Left colon (tissue), 2 donors: Measurements from ENCODE around the gene CTAGE6. TPM values are rescaled to one million over a fixed set of nuclear protein-coding genes. Genes with fewer than 3 reads are reported as not detected.
"Not testable (repeated sequence)": the region's sequence is repeated elsewhere in the genome, so short reads cannot be mapped to it uniquely, and the experiment has no call there.

Source experiments
- ATAC-seq: fragments of 200-7000 bp; cut with Tn5 transposase; one replicate; pipeline ENCODE4 v1.9.1; 2020; ENCODE audit warnings: mild to moderate bottlenecking, moderate library complexity
- DNase-seq, 2 donors: peaks; one replicate each; pipeline ENCODE4 v3.0.0-alpha.2; 2020
- intact Hi-C, 2 donors: fragments of 100-400 bp; cut with DNase I in 1 of 2; cut with micrococcal nuclease in 1 of 2; formaldehyde crosslinking; loops; one replicate each; pipeline versions ENCODE4 v1.11.2 to v1.14.0; 2022; cut with DNase I, micrococcal nuclease
- long read RNA-seq: library from polyadenylated mRNA; unstranded; transcript quantifications from one replicate; pipeline ENCODE4 v2.0.0, GENCODE V29; 2021
- total RNA-seq, 2 donors: library from RNA; stranded (reverse); fragmentation: NEBNext Ultra II Directional; extraction: Animal tissue kit (Norgen Biotek cat#: 25700); gene quantifications; one replicate each; pipeline ENCODE4 v1.2.1, GENCODE V29; 2021
- donor health status: DM: no; HTN: no; CAD: no.
- donor health status: DM: yes; HTN: yes; CAD: no.

Gene CTAGE6, protein sequence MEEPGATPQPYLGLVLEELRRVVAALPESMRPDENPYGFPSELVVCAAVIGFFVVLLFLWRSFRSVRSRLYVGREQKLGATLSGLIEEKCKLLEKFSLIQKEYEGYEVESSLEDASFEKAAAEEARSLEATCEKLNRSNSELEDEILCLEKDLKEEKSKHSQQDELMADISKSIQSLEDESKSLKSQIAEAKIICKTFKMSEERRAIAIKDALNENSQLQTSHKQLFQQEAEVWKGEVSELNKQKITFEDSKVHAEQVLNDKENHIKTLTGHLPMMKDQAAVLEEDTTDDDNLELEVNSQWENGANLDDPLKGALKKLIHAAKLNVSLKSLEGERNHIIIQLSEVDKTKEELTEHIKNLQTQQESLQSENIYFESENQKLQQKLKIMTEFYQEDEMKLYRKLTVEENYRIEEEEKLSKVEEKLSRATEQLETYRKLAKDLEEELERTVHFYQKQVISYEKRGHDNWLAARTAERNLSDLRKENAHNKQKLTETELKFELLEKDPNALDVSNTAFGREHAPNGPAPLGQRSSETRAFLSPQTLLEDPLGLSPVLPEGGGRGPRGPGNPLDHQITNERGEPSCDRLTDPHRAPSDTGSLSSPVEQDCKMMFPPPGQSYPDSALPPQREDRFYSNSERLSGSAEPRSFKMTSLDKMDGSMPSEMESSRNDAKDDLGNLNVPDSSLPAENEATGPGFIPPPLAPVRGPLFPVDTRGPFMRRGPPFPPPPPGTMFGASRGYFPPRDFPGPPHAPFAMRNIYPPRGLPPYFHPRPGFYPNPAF
- total RNA-seq, result under 1 TPM in 1 of 2 donors, not detected in 1; 0.22 TPM
- long read RNA-seq, result 0 reads

DNA sequence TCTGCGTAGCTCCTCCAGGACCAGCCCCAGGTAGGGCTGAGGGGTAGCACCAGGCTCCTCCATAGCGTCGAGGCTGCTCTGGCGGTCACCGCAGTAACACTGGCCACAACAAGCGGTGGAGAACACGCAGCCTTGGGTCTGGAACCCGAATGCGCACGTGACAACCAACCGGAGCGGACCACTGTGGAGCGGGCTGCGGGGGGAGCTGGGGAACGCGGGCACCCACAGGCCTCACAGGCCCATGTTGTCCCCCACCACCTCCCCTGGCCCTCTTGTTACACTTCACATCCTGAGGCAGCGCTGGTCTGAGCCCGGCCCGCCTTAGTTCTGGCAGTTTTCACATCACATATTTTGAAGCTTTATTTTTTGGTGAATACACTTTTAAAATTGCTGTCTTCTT lies at the start of gene CTAGE6:
Gene CTAGE6 (minus strand): TSS at position 101 of the 400 bp plus-strand sequence. CDS start 38 bp downstream, at position 63.
- ATAC-seq, intact Hi-C loops, DNase-seq: not testable (repeated sequence)

DNA sequence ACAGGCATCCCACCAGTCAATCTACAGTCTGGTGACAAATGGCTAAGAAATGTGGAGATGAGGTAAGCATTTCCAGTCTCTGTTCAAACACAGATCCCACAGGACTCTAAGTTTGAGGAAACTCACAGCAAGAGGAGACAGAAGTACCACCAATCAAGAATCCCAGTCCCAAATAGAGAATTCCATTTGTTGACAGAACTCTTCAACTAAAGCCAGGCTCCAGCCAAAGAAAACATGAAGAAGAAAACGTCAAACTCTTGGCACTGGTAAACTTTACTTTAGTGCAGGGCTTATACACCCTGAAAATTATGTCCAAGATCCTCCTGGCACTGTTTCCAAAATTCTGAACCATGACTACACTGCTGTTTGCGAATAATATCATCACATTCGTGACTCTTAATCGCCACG lies 49.2 kb upstream of the CTAGE6 start:
- intact Hi-C loops, DNase-seq, ATAC-seq: not testable (repeated sequence)

DNA sequence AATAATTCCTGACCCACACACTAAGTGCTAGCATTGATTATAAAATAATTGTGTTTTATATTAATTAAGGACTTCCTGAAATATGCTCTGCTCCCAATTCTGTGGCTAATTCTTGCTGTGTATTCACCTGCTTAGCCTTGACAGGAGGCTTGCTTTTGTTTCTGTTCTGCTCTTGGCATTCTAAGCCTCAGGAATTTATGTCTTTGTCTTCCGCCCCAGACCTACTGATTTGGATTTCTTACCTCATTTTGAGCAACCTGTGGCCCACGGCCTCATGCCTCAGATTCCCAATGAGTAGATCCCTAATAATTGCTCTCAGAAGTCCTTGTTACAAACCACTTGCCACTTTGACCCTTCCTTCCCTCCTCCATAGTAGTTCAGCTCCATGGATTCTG lies 40.4 kb upstream of the CTAGE6 start:
- DNase-seq, intact Hi-C loops, ATAC-seq: not testable (repeated sequence)

DNA sequence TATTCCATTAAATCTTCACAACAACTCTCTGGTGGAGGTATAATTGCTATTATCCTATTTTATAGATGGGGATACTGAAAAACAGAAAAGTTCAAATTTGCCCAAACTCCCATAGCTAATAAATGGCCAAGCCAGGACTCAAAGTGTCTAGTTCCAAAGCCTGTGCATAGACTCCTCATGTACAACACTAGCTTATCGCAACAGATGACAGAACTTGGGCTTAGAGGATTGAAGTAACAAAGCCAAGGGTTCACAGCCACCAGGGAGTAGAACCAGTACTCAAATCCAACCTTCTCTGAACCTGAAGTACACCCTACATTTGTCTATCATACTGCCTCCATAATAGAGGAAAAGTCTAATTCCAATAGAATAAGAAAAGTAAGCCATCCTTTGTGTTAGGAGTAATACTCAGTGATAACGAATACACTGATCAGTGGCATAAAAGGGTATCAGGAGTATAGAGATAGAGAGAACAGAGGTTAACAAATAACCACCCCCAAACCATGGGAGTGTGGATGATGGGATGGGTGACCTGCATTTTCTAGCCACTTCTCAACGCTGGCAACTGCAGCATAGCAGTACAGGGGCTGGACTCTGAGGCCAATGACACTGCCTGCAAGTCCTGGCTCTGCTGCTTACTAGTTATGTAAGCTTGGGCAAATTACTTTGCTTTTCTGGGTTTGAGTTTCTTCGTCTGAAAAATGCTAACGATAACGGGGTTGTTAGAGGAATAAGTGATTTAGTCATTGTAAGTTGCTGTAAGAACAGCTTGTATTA lies 39.8 kb upstream of the CTAGE6 start:
- DNase-seq, intact Hi-C loops, ATAC-seq: not testable (repeated sequence)

DNA sequence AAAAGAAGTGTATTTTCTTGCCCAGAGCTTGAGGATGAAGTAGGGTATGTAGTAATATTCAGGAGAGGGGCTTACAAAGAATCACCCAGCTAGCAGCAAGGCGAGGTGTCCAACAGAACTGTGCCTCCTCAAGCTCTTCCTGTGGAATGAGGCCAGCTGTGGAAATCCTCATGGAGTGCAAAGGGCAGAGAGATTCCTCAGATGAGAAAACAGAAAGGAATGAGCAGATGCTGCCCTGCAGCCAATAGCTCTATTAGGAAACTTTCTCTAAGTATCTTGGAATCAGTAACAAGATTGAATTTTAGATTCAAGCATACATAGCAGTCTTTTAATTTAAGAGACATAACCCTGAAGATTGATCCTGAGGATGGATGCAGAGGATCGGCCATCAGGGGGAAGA lies 38.2 kb upstream of the CTAGE6 start:
- intact Hi-C loops, DNase-seq, ATAC-seq: not testable (repeated sequence)

DNA sequence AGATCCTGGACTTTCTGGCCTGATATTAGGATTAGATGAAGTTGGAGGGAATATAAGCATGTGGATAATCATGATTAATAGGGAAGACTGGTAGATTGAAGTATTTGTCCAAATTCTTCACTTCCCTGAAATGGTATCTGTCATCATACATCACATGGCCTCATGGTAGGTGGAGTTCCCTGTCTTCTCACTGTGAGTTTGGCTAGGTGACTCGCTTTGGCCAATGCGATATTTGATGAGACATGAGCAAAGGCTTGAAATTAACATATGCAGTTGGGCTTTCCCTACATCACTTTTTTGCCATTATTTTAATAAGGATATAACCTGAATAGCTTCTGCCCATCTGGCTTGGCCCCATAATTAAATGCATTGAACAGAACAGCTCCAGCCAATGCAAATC lies 35.1 kb upstream of the CTAGE6 start:
- ATAC-seq, DNase-seq, intact Hi-C loops: not testable (repeated sequence)

DNA sequence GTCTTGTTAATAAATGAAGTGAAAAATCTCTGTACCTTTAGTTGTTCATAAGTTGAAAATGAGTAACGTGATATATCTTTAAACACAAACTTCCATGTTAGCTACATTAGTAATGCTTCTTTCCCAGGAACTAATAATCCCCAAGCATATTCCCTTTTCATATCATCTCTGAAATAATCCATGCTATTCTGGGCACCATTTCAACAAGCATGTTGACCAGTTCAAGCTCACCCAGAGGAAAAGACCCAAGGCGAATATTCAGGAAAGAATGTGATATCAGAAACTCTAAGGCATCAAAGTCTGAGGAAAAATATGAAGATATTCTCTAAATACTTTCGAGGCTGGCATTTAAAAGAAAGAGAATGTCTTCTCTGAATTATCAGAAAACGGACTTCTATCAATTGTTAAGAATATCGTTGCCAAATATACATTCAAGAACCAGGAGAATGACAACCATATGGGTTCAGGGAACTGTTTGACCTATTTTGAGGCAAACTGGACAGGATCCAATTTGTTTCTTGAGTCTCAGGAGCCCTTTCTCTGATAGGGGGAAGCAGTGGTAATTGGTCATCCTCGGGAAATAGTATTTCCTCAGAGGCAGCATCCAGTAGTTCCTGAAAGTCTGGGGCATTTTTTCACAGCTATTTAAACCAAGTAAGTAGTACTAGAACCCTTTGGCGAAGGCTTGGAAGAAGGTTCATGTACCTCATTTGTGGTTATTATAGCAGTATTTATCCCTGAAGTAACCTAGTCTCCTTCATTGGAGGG lies 28.1 kb upstream of the CTAGE6 start:
- intact Hi-C loops, ATAC-seq, DNase-seq: not testable (repeated sequence)

DNA sequence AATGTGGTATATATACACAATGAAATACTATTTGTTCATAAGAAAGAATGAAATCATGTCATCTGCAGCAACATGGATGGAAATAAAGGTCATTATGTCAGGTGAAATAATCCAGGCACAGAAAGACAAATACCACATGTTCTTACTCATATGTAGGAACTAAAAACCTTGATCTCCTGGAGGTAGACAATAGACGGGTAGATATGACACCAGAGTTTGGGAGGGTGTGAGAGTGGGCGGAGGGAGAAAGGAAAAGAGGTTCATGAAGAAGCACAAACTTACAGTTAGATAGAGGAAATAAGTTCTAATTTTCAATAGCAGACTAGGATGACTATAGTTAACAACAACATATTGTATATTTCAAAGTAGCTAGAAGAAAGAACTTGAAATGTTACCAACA lies 22.1 kb upstream of the CTAGE6 start:
- DNase-seq, ATAC-seq, intact Hi-C loops: not testable (repeated sequence)

DNA sequence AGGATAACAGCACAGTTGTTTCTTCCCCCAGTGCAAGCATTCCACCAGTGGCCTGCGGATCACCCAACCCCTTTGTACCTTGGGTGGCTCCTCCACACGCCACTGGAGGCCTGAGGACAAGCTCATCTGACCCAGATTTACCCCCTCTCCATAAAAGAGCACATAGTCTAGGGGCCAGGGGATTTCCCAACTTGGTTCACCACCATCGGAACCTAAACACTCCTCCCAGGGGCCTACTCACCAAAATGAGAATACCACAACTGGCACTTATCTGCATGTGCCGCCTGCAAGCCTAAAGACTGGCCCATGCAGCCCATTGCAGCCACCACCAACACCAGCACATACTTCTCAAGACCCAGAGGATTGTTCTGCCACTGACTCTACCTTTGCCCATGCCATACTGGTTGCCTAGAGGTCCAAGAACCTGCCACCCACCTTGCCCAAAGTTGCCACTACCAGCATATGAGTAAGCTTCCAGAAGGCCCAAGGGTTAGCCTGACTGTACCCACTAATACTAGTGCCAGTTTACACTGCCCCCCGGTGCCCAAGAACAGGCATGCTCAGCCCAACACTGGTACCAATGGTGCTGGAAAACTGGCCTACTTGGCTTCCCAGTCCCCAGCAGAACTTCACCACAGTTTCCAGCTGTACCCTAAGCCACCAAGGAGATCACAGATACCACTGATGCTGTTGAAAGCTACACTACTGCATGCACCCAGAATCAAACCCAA lies 15.4 kb upstream of the CTAGE6 start:
- intact Hi-C loops, ATAC-seq, DNase-seq: not testable (repeated sequence)

DNA sequence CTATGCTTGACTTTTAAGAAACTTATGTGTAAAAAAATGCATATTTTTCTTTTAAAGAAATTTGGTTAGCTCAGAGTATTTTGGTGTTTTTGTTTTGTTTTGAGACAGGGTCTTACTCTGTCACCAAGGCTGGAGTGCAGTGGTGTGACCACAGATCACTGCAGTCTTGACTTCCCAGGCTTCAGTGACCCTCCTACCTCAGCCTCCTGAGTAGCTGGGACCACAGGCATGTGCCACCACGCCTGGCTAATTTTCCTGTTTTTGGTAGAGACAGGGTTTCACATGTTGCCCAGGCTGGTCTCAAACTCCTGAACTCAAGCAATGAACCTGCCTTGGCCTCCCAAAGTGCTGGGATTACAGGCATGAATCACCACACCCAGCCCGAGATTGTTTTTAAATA lies 10.0 kb upstream of the CTAGE6 start:
- DNase-seq, intact Hi-C loops, ATAC-seq: not testable (repeated sequence)

DNA sequence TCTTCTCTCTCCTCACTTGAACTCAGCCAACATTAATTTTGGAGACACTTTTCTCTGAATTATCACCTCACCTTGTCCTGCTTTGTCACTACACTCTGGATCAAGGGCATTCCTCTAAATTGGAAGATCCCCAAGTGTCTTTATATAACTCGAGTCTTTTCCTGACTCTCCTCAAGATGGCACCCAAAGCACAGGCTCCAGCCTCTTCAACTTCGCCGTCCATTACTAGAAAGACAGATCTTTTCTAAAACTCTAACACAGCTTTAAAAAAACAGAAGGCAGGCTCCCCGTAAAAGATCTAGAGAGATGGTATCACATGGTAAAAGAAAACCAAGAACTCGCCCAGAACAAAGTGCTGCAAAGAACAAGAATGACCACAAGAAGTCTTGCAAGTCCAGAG lies 8.2 kb upstream of the CTAGE6 start:
- DNase-seq, intact Hi-C loops: not testable (repeated sequence)
- peak; percentile 76 for ATAC-seq

DNA sequence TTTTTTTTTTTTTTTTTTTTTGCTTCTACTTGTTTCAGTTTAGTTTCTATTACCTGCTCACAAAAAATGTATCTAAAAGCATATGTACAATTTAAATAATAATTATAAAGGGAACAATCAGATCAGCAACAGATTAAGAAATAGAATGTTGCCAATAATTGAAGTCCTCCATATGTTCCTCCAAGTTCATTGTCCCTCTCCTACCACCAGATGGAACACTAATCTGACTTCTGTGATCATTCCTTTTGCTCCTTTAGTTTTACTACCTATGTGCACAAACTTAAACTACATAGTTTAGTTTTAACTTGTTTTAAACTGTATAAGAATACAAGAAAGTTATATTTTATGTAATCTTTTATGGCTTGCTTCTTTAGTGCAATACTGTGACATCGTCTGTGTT lies 5.6 kb upstream of the CTAGE6 start:
- intact Hi-C loops, DNase-seq: not testable (repeated sequence)
- ATAC-seq, result peak; percentile 49

DNA sequence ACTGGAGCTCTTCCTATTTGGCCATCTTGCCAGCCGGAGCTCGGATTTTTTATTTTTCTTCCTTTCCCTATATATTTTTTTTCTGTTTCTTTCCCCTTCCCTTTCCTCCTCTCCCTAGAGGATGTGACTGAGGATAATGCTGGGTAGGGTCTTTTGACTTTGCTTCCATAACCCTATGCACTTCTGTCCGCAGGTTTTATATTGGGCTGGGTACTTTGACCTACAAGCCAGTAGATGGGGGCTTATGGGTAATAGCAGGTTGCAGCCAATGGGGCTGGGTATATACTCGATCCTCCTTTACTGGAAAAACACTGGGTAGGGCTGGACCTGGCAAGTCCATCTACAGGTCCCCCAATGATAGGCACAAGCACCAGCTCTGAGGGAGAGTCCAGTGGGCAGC lies 12.2 kb downstream of the CTAGE6 start:
- not testable (repeated sequence) for DNase-seq, ATAC-seq

DNA sequence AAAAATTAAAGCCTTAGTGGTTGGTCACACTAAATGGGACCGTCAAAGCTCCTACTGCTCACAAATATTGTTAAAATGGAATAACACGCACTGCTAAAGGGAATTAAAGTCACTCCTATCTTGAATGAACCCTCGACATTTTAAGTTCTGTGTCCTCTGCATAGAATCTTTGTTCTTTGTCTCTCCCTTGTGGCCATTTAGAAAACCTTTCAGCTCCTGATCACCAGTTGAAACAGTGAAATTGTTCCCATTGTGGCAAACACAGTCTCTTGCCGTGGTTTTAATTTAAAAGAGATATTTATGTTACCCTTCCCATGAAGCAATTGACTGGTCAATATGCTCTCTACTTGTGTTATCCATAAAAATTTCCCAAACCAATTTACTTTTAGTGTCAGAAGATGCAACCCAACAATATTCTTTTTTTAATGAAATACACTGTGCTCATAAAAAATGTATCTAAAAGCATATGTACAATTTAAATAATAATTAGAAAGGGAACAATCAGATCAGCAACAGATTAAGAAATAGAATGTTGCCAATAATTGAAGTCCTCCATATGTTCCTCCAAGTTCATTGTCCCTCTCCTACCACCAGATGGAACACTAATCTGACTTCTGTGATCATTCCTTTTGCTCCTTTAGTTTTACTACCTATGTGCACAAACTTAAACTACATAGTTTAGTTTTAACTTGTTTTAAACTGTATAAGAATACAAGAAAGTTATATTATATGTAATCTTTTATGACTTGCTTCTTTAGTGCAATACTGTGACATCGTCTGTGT lies 20.3 kb downstream of the CTAGE6 start:
- DNase-seq, intact Hi-C loops: not testable (repeated sequence)
- ATAC-seq, result peak; percentile 83

More for the DNA sequence above, 12.2 kb downstream of the CTAGE6 start:
- intact Hi-C loops, result not testable (repeated sequence)

DNA sequence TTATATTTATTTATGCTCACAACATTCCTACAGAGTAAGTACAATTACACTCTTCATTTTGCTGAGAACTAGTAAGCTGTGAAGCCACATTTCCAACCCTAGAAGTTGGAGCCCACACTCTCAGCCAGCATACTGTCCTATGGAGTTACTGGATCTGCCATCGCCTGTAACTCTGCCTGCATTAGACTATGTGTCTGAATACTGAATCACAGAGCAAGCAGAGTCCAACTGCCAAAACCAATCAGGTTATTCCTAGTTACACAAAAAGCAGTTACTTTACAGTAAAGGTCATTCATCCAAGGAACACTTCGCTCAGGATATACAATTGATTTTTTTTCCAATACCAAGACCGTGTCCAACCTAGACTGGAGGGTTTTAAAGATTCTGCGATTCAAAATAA lies 21.5 kb downstream of the CTAGE6 start:
- DNase-seq (no peak), ATAC-seq (no peak)
- intact Hi-C loops, result no loop called here

DNA sequence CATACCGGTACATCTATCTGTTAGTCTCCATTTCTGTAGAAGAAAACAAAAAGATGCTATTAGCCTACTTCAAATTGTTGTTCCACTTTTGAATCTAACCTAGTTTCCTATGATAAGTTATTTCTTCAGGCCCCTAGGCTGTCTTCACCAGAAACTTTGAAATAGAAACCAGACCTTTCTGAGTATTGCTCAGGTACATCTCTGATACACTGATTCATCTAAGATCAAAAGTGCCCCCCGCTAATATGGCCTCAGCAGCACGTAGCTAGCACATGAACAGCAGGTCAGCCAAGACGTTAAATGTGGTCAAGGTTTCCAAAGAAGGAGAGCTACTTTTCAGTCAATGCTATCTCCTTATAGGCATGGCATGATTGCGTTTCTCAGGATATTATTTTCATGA lies 23.6 kb downstream of the CTAGE6 start:
- intact Hi-C loops, result no loop called here

More for the DNA sequence above, 23.6 kb downstream of the CTAGE6 start:
- ATAC-seq, result no peak
- DNase-seq, result no peak
